ENCODE results near the gene C11orf24.

GRCh38 chr11:68312117-68312779 lies 40.5 kb upstream of the C11orf24 start, which contains the start of gene LRP5:
- TF ChIP-seq, protein P1, sequence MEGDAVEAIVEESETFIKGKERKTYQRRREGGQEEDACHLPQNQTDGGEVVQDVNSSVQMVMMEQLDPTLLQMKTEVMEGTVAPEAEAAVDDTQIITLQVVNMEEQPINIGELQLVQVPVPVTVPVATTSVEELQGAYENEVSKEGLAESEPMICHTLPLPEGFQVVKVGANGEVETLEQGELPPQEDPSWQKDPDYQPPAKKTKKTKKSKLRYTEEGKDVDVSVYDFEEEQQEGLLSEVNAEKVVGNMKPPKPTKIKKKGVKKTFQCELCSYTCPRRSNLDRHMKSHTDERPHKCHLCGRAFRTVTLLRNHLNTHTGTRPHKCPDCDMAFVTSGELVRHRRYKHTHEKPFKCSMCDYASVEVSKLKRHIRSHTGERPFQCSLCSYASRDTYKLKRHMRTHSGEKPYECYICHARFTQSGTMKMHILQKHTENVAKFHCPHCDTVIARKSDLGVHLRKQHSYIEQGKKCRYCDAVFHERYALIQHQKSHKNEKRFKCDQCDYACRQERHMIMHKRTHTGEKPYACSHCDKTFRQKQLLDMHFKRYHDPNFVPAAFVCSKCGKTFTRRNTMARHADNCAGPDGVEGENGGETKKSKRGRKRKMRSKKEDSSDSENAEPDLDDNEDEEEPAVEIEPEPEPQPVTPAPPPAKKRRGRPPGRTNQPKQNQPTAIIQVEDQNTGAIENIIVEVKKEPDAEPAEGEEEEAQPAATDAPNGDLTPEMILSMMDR (conservative IDR thresholded peaks at IDR 0.05): no peak
- no peak for TF ChIP-seq ZFX (IDR thresholded peaks at IDR 0.05)

All from C4-2B (cell line).